Keratinocyte (primary cell): ENCODE measurements around the gene ARID3C. TPM values are rescaled to one million over a fixed set of nuclear protein-coding genes. Genes with fewer than 3 reads are reported as not detected.
A peak's percentile ranks its signal among the peaks of the same experiment; 100 is the strongest.

ENCODE experiments used
- DNase-seq: peaks from one replicate; pipeline ENCODE4 v3.0.0-alpha.2; 2011; ENCODE audit warnings: low read depth, missing footprints, low spot score
- FAIRE-seq: peaks from 2 replicates; lab custom pipeline; 2011; peaks lifted over from hg19 to GRCh38; lab: Jason Lieb, UNC
- H2AFZ ChIP-seq: 2 replicates; pipeline ENCODE4 v1.6.0; 2012; ENCODE audit warnings: low read length, control low read depth, inconsistent platforms; ENCODE audit not compliant: control insufficient read depth
- H3K27ac ChIP-seq: 2 replicates; pipeline ENCODE4 v1.5.1; 2011; ENCODE audit warnings: low read length; ENCODE audit not compliant: control insufficient read depth, insufficient read depth
- H3K27me3 ChIP-seq: 3 replicates; pipeline ENCODE4 v1.6.0; 2011; ENCODE audit warnings: low read length; ENCODE audit not compliant: control insufficient read depth, insufficient read depth; ENCODE audit errors: extremely low read depth
- H3K36me3 ChIP-seq, 2 experiments: 2 replicates in 1 of 2; 3 replicates in 1 of 2; pipeline ENCODE4 v1.5.1; 2011; ENCODE audit warnings: low read length in 2 of 2, mild to moderate bottlenecking in 1 of 2; ENCODE audit not compliant: control insufficient read depth in 2 of 2, insufficient read depth in 2 of 2; ENCODE audit errors: extremely low read depth in 1 of 2
- H3K4me1 ChIP-seq: 3 replicates; pipeline ENCODE4 v1.5.1; 2011; ENCODE audit warnings: low read length; ENCODE audit not compliant: control insufficient read depth, insufficient read depth; ENCODE audit errors: extremely low read depth
- H3K4me2 ChIP-seq: 3 replicates; pipeline ENCODE4 v1.6.0; 2011; ENCODE audit warnings: low read depth, low read length; ENCODE audit not compliant: control insufficient read depth, insufficient read depth; ENCODE audit errors: extremely low read depth
- H3K4me3 ChIP-seq, 3 experiments: fragments of 200-600 bp in 1 of 3; sonication (generic) in 1 of 3; 2 replicates in 2 of 3; 3 replicates in 1 of 3; pipeline ENCODE4 v1.5.1; 2011 to 2016; ENCODE audit warnings: low read length in 3 of 3, mild to moderate bottlenecking in 3 of 3, control low read depth in 2 of 3, inconsistent platforms in 1 of 3, low read depth in 1 of 3, mixed read lengths in 1 of 3, mixed run types in 1 of 3, moderate library complexity in 1 of 3; ENCODE audit not compliant: control insufficient read depth in 2 of 3, insufficient read depth in 2 of 3; ENCODE audit errors: extremely low read depth in 1 of 3
- H3K79me2 ChIP-seq: 2 replicates; pipeline ENCODE4 v1.6.0; 2012; ENCODE audit warnings: low read length; ENCODE audit not compliant: control insufficient read depth, insufficient read depth
- H3K9ac ChIP-seq: 3 replicates; pipeline ENCODE4 v1.6.0; 2011; ENCODE audit warnings: low read length; ENCODE audit not compliant: control insufficient read depth, insufficient read depth; ENCODE audit errors: extremely low read depth
- H3K9me1 ChIP-seq: 3 replicates; pipeline ENCODE4 v1.6.0; 2011; ENCODE audit warnings: low read length; ENCODE audit not compliant: control insufficient read depth, insufficient read depth; ENCODE audit errors: extremely low read depth
- H3K9me3 ChIP-seq: 2 replicates; pipeline ENCODE4 v1.5.1; 2012; ENCODE audit warnings: low read depth, low read length; ENCODE audit not compliant: control insufficient read depth
- H4K20me1 ChIP-seq: 3 replicates; pipeline ENCODE4 v1.6.0; 2011; ENCODE audit warnings: low read length; ENCODE audit not compliant: control insufficient read depth, insufficient read depth; ENCODE audit errors: extremely low read depth
- CTCF ChIP-seq, 3 experiments: IDR thresholded peaks in 1 of 3; conservative IDR thresholded peaks in 1 of 3; optimal IDR thresholded peaks in 1 of 3; 2 replicates in 2 of 3; 3 replicates in 1 of 3; pipeline versions ENCODE3 to v1.5.1; 2011; ENCODE audit warnings: low read length in 3 of 3, mild to moderate bottlenecking in 3 of 3, moderate library complexity in 2 of 3, control low read depth in 1 of 3, inconsistent platforms in 1 of 3; ENCODE audit not compliant: insufficient read depth in 2 of 3; ENCODE audit errors: extremely low read depth in 1 of 3
- EZH2 ChIP-seq: IDR thresholded peaks from one replicate; pipeline ENCODE4 v1.6.1; 2012; ENCODE audit warnings: inconsistent platforms, mild to moderate bottlenecking, low read length, moderate library complexity
- dilution Hi-C: fragments of 300-500 bp; cut with MboI; formaldehyde crosslinking; loops from one replicate; pipeline ENCODE4 v1.7.0; 2020; ENCODE audit warnings: low sequenced_read_pairs; ENCODE audit not compliant: extremely low pct_ligation_motif_present
- polyA plus RNA-seq, 5 experiments: library from polyadenylated mRNA; depleted of rRNA in 3 of 5; stranded (reverse) in 3 of 5; stranded (forward) in 1 of 5; unstranded in 1 of 5; fragments of >200 nt; gene quantifications; 1 replicate in 1 of 5; 2 replicates in 3 of 5; 3 replicates in 1 of 5; pipeline versions ENCODE4 v1.2.1 to v1.2.3, GENCODE V29; 2011 to 2012; ENCODE audit warnings: missing spikeins in 2 of 5, low read depth in 1 of 5, low replicate concordance in 1 of 5

The ARID3C gene
- polyA plus RNA-seq, 1 donor (not counting 4 experiments of a cell fraction or from before 2014, with no cell fraction given): not detected

- H2AFZ ChIP-seq: peak overlapping the region; percentile 92
- no peaks in the 10 kb centered on the region for H3K9me3 ChIP-seq
- H3K27ac ChIP-seq: peak overlapping the region; percentile 97
- H3K9ac ChIP-seq: peak overlapping the region; percentile 95
- peaks cover 31% of the 10 kb centered on the region for H3K79me2 ChIP-seq
- peak; percentile 77 for DNase-seq
- peaks cover 44% of the 10 kb centered on the region for H3K4me1 ChIP-seq
- H3K27me3 ChIP-seq: no peaks in the 10 kb centered on the region
- H3K4me2 ChIP-seq: peak overlapping the region; percentile 99
- peaks cover 0 to 11% of the 10 kb centered on the region in 2 experiments for H3K36me3 ChIP-seq
- peaks cover 5% of the 10 kb centered on the region for H3K9me1 ChIP-seq
- no peak for TF ChIP-seq EZH2
- no peak for TF ChIP-seq CTCF (optimal IDR thresholded peaks at IDR 0.05 in 1 of 3, IDR thresholded peaks at IDR 0.05 in 1 of 3, conservative IDR thresholded peaks at IDR 0.05 in 1 of 3; ENCODE audit: extremely low read depth in 1 of 3, insufficient read depth in 2 of 3, low read length in 3 of 3)
- peak overlapping the region; percentile 77 to 90 (median 88) for H3K4me3 ChIP-seq
- peak; percentile 96 for FAIRE-seq
- dilution Hi-C loops: no loop called here
- H4K20me1 ChIP-seq: peaks cover 2% of the 10 kb centered on the region
These were observed 36.8 kb upstream of the ARID3C start for GRCh38 chr9:34665381-34666250.

- Histone ChIP-seq H3K27ac (peak overlapping the region; percentile 86), H3K4me1 (peaks cover 48% of the 10 kb centered on the region), H4K20me1 (peaks cover 2% of the 10 kb centered on the region), H3K36me3 (peaks cover 0 to 11% of the 10 kb centered on the region in 2 experiments), H3K9me3 (no peaks in the 10 kb centered on the region), H3K79me2 (peaks cover 29% of the 10 kb centered on the region), H3K9ac (peak overlapping the region; percentile 75), H3K9me1 (peaks cover 5% of the 10 kb centered on the region), H3K27me3 (no peaks in the 10 kb centered on the region), H3K4me3 (peak overlapping the region; percentile 68 to 77 (median 73)), H3K4me2 (peak overlapping the region; percentile 93), H2AFZ (peak overlapping the region; percentile 64)
- no peak for DNase-seq
- TF ChIP-seq CTCF (optimal IDR thresholded peaks at IDR 0.05 in 1 of 3, IDR thresholded peaks at IDR 0.05 in 1 of 3, conservative IDR thresholded peaks at IDR 0.05 in 1 of 3; ENCODE audit: extremely low read depth in 1 of 3, insufficient read depth in 2 of 3, low read length in 3 of 3): no peak
- TF ChIP-seq EZH2: no peak
- dilution Hi-C loops: no loop called here
- FAIRE-seq: no peak
These were observed 36.2 kb upstream of the ARID3C start for GRCh38 chr9:34665067-34665380.
